H1 (cell line): Measurements from ENCODE around the gene KCNQ1OT1. TPM values are rescaled to one million over a fixed set of nuclear protein-coding genes. Genes with fewer than 3 reads are reported as not detected.

Experiments used
- EZH2 ChIP-seq: fragments of 200-600 bp; sonication (generic); IDR thresholded peaks from 2 replicates; pipeline ENCODE4 v1.7.1; 2012; ENCODE audit warnings: low read depth, mild to moderate bottlenecking, moderate library complexity, low read length, inconsistent platforms; ENCODE audit not compliant: severe bottlenecking
- HDAC6 ChIP-seq: IDR thresholded peaks from one replicate; pipeline ENCODE4 v1.7.1; 2012; ENCODE audit warnings: low read depth, mild to moderate bottlenecking, inconsistent platforms, low read length, moderate library complexity
- JUN ChIP-seq: IDR thresholded peaks from 2 replicates; pipeline ENCODE4 v1.6.1; 2011; ENCODE audit warnings: low read depth, mild to moderate bottlenecking, improper control_type of control experiment, low read length
- NANOG ChIP-seq: IDR thresholded peaks from 2 replicates; pipeline ENCODE4 v1.6.1; 2011; ENCODE audit warnings: low read length, low read depth, mild to moderate bottlenecking, inconsistent platforms; ENCODE audit not compliant: insufficient read depth, poor library complexity, severe bottlenecking
- SIN3A ChIP-seq, 2 experiments: IDR thresholded peaks in 1 of 2; conservative IDR thresholded peaks in 1 of 2; 2 replicates each; pipeline ENCODE4 v1.6.1; 2011 to 2012; ENCODE audit warnings: low read length in 2 of 2, improper control_type of control experiment in 1 of 2, low read depth in 1 of 2, mild to moderate bottlenecking in 1 of 2
- SIRT6 ChIP-seq: IDR thresholded peaks from one replicate; pipeline ENCODE4 v1.7.1; 2012; ENCODE audit warnings: low read length, inconsistent platforms
- polyA plus RNA-seq, 7 experiments: library from polyadenylated mRNA; depleted of rRNA in 3 of 7; stranded (reverse) in 5 of 7; unstranded in 2 of 7; fragments of >200 nt in 5 of 7; fragments of 200-250 nt in 2 of 7; gene quantifications; 1 replicate in 5 of 7; 2 replicates in 1 of 7; 4 replicates in 1 of 7; pipeline versions ENCODE4 v1.2.1 to v1.2.3, GENCODE V29; 2011 to 2013; ENCODE audit warnings: missing spikeins in 2 of 7, mixed read lengths in 2 of 7
- total RNA-seq: library from RNA; stranded (reverse); fragmentation: NEBNext Ultra II Directional; extraction: Animal tissue kit (Norgen Biotek cat#: 25700); gene quantifications from 2 replicates; pipeline ENCODE4 v1.2.1, GENCODE V29; 2021
- TF ChIP-seq, protein P1 (sequence below): fragments of 300-600 bp; sonication (generic); IDR thresholded peaks from 2 replicates; pipeline ENCODE4 v1.7.1; 2012; ENCODE audit warnings: low read length, moderate library complexity, mild to moderate bottlenecking, inconsistent platforms; ENCODE audit not compliant: insufficient replicate concordance
- TF ChIP-seq, protein P2 (sequence below): IDR thresholded peaks from 2 replicates; pipeline ENCODE4 v1.6.1; 2011; ENCODE audit warnings: low read depth, mild to moderate bottlenecking, low read length; ENCODE audit not compliant: insufficient read depth

The KCNQ1OT1 gene
- total and polyA plus RNA-seq, 2 of the 8 experiments (the other 6 are each of a cell fraction or from before 2014, with no cell fraction given) = 0.21 to 1.2 TPM

DNA sequence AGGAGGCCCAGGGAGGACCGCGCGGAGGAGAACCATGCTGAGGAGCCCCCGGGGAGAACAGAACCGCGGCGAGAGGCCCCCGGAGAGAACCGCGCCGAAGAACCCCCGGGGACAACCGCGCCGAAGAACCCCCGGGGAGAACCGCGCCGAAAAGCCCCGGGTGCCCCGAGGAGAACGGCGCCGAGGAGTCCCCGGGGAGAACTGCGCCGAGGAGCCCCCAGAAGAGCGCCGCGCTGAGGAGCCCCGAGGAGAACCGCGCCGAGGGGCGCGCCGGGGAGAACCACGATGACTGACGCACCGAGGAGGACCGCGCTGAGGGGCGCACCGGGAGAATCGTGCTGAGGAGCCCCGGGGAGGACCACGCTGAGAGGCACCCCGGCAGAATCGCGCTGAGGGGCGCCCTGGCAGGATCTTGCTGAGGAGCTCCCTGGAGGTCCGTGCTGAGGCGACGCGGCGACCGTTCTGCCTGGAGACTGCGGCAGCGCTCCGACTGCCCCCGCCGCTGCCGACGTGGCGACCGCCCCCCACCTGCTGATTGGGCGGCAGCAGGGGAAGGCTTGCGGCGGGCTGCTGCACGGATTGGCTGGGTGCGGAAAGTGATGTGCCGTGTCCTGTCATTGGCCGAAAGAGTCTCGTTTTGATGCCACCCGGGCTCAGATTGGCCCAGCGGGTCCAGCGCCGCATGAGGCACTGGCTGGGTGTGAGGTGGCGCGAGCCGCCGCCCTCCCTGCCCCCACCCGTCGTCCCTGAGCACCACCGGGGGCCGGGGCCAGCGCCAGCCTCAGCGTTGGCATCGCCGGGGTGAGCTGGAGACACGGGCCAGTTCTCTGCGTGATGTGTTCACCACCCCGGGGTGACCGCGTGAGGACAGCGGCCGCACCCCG, at the start of gene KCNQ1OT1 (continued):
- TF ChIP-seq, protein P1, sequence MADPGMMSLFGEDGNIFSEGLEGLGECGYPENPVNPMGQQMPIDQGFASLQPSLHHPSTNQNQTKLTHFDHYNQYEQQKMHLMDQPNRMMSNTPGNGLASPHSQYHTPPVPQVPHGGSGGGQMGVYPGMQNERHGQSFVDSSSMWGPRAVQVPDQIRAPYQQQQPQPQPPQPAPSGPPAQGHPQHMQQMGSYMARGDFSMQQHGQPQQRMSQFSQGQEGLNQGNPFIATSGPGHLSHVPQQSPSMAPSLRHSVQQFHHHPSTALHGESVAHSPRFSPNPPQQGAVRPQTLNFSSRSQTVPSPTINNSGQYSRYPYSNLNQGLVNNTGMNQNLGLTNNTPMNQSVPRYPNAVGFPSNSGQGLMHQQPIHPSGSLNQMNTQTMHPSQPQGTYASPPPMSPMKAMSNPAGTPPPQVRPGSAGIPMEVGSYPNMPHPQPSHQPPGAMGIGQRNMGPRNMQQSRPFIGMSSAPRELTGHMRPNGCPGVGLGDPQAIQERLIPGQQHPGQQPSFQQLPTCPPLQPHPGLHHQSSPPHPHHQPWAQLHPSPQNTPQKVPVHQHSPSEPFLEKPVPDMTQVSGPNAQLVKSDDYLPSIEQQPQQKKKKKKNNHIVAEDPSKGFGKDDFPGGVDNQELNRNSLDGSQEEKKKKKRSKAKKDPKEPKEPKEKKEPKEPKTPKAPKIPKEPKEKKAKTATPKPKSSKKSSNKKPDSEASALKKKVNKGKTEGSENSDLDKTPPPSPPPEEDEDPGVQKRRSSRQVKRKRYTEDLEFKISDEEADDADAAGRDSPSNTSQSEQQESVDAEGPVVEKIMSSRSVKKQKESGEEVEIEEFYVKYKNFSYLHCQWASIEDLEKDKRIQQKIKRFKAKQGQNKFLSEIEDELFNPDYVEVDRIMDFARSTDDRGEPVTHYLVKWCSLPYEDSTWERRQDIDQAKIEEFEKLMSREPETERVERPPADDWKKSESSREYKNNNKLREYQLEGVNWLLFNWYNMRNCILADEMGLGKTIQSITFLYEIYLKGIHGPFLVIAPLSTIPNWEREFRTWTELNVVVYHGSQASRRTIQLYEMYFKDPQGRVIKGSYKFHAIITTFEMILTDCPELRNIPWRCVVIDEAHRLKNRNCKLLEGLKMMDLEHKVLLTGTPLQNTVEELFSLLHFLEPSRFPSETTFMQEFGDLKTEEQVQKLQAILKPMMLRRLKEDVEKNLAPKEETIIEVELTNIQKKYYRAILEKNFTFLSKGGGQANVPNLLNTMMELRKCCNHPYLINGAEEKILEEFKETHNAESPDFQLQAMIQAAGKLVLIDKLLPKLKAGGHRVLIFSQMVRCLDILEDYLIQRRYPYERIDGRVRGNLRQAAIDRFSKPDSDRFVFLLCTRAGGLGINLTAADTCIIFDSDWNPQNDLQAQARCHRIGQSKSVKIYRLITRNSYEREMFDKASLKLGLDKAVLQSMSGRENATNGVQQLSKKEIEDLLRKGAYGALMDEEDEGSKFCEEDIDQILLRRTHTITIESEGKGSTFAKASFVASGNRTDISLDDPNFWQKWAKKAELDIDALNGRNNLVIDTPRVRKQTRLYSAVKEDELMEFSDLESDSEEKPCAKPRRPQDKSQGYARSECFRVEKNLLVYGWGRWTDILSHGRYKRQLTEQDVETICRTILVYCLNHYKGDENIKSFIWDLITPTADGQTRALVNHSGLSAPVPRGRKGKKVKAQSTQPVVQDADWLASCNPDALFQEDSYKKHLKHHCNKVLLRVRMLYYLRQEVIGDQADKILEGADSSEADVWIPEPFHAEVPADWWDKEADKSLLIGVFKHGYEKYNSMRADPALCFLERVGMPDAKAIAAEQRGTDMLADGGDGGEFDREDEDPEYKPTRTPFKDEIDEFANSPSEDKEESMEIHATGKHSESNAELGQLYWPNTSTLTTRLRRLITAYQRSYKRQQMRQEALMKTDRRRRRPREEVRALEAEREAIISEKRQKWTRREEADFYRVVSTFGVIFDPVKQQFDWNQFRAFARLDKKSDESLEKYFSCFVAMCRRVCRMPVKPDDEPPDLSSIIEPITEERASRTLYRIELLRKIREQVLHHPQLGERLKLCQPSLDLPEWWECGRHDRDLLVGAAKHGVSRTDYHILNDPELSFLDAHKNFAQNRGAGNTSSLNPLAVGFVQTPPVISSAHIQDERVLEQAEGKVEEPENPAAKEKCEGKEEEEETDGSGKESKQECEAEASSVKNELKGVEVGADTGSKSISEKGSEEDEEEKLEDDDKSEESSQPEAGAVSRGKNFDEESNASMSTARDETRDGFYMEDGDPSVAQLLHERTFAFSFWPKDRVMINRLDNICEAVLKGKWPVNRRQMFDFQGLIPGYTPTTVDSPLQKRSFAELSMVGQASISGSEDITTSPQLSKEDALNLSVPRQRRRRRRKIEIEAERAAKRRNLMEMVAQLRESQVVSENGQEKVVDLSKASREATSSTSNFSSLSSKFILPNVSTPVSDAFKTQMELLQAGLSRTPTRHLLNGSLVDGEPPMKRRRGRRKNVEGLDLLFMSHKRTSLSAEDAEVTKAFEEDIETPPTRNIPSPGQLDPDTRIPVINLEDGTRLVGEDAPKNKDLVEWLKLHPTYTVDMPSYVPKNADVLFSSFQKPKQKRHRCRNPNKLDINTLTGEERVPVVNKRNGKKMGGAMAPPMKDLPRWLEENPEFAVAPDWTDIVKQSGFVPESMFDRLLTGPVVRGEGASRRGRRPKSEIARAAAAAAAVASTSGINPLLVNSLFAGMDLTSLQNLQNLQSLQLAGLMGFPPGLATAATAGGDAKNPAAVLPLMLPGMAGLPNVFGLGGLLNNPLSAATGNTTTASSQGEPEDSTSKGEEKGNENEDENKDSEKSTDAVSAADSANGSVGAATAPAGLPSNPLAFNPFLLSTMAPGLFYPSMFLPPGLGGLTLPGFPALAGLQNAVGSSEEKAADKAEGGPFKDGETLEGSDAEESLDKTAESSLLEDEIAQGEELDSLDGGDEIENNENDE = no peak
- TF ChIP-seq EZH2 (no peak), NANOG (no peak), SIRT6 (no peak), SIN3A (conservative IDR thresholded peaks at IDR 0.05 in 1 of 2, IDR thresholded peaks at IDR 0.05 in 1 of 2; ENCODE audit: low read depth in 1 of 2, low read length in 2 of 2) (no peak), JUN (no peak), HDAC6 (no peak)
- TF ChIP-seq, protein P2, sequence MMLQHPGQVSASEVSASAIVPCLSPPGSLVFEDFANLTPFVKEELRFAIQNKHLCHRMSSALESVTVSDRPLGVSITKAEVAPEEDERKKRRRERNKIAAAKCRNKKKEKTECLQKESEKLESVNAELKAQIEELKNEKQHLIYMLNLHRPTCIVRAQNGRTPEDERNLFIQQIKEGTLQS = no peak
